Activated naive CD8-positive, alpha-beta T cell treated with anti-CD3 and anti-CD28 coated beads, Interleukin-2, amount 50 U/mL, for 16 hours (primary cell): ENCODE results near the gene PNRC1.
"Not testable (repeated sequence)": the region's sequence is repeated elsewhere in the genome, so short reads cannot be mapped to it uniquely, and the experiment has no call there.

Experiments used
- DNase-seq: peaks from one replicate; pipeline ENCODE4 v3.0.0-alpha.2; 2020; ENCODE audit warnings: low read depth, low spot score

The PNRC1 gene

GRCh38 chr6:89080281-89081128 is at the start of gene PNRC1:
Gene PNRC1 (plus strand): TSS chr6:89080751. CDS start chr6:89080895, 144 bp downstream.
- peak; percentile 100 for DNase-seq

- no peak for DNase-seq
Observed at GRCh38 chr6:89032599-89032998, 48.0 kb upstream of the PNRC1 start.

DNA sequence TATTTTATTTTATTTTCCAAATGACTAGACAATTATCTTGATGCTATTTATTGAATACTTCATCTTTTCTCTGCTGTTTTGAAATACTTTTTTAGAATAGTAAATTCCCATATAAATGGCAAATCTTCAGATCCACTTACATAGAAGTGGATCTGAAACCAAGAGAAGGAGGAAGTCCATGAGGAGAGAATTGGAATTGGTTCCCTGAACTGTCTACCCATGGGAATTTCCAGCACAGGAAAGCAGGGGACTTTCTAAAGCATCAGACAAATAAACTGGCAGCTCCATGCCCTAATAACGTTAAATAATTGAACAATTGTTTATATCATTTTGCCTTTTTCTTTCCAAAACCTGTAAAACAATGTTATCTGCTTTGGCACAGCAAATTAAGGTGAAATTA is 47.1 kb upstream of the PNRC1 start:
- no peak for DNase-seq

- DNase-seq: not testable (repeated sequence)
Observed at GRCh38 chr6:89034116-89034515, 46.4 kb upstream of the PNRC1 start.

GRCh38 chr6:89034586-89035251 is 45.8 kb upstream of the PNRC1 start:
- DNase-seq: no peak

GRCh38 chr6:89035252-89036101 is 45.1 kb upstream of the PNRC1 start:
- no peak for DNase-seq

- DNase-seq: no peak
Observed at GRCh38 chr6:89037141-89037900, 43.2 kb upstream of the PNRC1 start.

DNA sequence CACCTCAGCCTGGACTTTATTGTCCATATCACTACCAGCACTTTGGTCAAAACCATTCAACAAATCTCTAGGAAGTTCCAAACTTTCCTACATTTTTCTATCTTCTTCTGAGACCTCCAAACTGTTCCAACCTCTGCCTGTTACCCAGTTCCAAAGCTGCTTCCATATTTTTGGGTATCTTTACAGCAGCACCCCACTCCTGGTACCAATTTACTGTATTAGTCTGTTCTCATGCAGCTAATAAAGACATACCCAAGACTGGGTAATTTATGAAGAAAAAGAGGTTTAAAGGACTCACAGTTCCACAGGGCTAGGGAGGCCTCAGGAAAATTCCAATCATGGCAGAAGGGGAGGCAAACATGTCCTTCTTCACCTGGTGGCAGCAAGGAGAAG is 42.7 kb upstream of the PNRC1 start:
- DNase-seq: not testable (repeated sequence)

DNA sequence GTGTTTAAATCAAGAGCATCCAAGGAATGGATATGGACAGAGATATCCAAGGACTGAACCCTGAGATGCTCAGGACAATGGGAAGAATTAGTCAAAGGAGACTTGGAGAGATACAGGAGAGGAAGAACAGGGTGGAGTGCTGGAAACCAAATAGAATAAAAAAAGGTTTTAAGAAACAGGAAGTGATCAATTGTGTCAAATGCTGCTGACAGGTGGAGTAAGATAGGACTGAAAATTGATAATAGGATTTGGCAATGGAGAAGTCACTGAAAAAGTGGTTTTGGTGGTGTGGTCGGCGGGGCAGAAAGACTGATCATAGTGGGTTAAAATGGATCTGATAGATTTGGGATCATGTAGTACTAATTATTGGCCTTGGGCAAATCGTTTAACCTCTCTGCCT is 37.9 kb upstream of the PNRC1 start:
- no peak for DNase-seq

DNA sequence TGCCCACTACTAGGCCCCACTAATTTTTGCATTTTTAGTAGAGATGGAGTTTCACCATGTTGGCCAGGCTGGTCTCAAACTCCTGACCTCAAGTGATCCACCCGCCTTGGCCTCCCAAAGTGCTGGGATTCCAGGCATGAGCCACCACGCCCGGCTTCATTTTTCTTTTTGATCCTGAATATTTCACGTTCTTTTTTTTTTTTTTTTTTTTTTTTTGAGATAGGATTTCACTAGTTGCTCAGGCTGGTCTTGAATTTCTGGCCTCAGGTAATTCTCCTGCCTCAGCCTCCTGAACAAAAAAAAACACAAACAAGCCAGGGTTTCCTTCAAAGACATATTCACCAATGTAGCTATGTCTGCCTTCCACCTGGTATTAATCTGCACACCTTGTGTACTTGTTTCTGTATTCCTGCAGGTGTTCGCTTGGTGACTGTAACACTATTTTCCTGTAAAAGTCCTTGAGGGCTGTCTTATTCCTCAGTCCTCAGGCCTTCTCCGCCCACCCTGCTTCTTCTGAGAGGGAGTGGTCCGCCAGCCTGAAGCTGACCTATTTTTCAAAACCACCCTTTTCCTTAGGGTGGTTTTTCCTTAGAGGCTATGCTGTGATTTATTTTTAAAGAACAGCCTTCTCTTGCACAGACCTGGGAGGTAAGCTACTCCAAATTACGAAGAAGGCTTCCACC is 36.1 kb upstream of the PNRC1 start:
- no peak for DNase-seq

DNA sequence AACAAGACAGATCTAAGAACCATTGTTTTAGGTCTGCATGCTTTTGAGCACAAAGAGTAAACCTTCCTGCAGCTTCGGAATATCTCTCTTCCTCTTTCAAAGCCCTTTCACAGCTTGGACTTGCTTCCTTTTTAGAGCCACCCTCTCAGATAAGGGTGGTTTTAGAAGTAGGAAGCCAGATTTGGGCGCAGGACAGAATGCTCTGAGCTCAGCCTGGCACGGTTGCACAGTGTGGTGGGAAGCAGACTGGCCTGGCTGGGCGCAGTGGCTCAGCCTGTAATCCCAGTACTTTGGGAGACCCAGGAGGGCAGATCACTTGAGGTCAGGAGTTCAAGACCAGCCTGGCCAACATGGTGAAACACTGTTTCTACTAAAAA is 35.6 kb upstream of the PNRC1 start:
- DNase-seq: no peak

- DNase-seq: no peak
Observed at GRCh38 chr6:89045576-89045975, 35.0 kb upstream of the PNRC1 start.

- DNase-seq: no peak
Observed at GRCh38 chr6:89047473-89047872, 33.1 kb upstream of the PNRC1 start.

DNA sequence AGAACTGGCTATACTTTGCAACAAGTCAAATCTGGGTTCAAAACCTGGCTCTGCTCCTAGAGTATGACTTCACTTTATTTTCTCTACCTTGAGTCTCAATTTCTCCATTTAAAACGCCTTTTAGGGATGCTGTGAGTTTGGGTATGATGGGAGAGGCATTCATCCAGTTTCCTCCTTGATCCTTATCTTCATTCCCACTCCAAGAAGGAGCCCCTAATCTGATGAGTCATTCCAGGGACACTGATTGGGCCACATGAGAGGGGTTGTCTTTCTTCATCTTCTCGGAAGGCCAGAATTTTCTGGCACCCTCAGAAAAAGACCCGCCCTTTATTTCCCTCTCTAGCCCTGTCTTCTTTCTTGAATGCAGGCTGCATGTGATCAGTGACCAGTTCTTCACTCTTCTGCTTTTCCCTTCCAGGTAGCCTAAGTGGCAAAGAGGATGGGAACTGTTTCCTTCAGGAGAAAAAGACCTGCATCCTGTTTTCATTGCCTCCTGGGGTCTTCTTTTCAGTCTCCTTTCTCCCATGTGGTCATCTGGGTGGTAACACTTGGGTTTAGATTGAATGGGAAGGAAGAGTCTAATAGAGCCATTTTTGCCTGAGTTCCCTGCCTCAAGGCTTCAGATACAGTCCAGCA is 32.1 kb upstream of the PNRC1 start:
- no peak for DNase-seq

- DNase-seq: no peak
Observed at GRCh38 chr6:89048985-89049384, 31.6 kb upstream of the PNRC1 start.

DNA sequence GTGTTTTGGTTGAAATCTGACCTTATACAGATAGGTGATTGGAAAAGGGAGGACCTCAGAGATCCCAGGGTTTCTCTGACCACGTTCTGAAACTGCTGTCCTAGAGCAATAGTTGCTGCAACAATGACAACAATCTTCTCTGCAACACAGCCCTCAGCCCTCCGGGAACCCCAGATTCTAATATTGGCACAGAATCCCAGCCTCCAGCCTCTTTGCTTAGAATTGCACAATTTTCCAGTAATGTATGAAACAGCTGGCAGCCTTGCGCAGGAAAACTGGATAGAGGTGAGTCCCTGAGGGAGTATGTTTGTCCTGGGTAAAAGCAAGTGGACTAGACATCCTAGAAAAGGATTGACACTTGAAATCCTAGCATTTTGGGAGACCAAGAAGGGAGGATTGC is 30.4 kb upstream of the PNRC1 start:
- no peak for DNase-seq

DNA sequence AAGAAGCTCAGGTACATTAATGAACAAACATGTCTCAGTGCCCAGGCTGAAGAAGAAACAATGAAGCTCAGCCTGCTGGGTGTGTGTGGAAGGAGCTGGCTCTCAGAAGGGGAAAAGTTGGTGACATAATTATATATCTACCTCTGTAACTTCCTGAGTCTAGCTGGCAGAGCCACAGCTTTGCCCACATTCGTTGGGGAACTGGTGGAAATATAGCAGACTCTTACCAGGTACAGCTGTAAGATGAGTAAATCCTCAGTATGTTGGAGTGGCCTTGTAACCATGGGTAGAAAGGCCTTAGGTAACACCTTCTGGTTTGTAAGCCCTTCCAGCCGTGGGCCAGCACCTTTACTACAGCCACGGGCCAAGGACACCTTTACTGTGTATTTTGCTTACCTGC is 29.9 kb upstream of the PNRC1 start:
- DNase-seq: no peak

DNA sequence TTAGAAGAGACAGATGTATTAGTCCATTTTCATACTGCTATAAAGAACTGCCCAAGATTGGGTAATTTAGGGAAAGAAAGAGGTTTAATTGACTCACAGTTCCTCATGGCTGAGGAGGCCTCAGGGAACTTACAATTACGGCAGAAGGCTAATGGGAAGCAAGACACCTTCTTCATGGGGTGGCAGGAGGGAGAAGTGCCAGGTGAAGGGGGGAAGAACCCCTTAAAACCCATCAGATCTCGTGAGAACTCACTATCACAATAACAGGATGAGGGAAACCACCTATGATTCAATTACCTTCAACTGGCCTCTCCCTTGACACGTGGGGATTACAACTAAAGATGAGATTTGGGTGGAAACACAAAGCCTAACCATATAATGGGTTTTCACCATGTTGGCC is 28.9 kb upstream of the PNRC1 start:
- DNase-seq: no peak

DNA sequence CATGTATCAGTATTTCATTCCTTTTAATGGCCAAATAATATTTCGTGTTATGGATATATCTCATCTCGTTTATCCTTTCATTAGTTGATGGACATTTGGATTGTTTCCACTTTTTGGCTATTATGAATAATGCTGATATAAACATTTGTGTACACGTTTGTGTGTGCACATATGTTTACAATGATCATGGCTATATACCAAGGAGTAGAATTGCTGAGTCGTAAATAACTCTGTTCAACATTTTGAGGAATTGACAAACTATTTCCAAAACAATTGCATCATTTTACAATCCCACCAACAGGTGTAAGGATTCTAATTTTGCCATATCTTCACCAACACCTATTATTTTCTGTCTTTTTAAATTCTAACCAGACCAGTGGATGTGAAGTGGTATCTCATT is 26.3 kb upstream of the PNRC1 start:
- no peak for DNase-seq

GRCh38 chr6:89057759-89058158 is 22.8 kb upstream of the PNRC1 start:
- DNase-seq: no peak

DNA sequence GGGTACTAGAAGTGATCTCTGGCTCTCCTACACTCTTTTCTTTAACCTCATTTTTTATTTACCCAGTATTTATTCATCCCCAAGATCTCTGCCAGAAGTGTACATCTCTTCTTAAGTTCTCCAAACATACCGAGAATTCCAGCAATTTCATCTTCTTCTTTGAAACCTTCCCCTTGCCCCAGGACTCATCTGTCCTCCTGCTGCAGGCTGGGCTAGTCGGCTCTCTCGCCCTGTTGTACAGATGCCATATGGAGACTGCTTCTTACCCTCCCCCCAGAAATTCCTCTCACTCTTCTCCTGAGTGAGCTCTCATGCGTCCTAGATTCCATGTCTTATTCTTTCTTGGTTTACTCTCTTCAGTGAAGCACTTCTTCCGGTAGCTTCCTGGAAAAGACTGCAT is 21.9 kb upstream of the PNRC1 start:
- DNase-seq: no peak
